Activated T-helper 9 cell treated with anti-CD3 and anti-CD28 coated beads, Interleukin-2, amount 50 U/mL, for 16 hours (primary cell): ENCODE results near the gene PVRIG.
"Not testable (repeated sequence)": the region's sequence is repeated elsewhere in the genome, so short reads cannot be mapped to it uniquely, and the experiment has no call there.

Source experiments
- DNase-seq: peaks from one replicate; pipeline ENCODE4 v3.0.0-alpha.2; 2020; ENCODE audit warnings: low read depth

PVRIG gene

GRCh38 chr7:100239975-100240374 is 20.2 kb downstream of the PVRIG start:
- DNase-seq, result not testable (repeated sequence)

GRCh38 chr7:100243385-100243784 is 23.6 kb downstream of the PVRIG start:
- peak; percentile 35 for DNase-seq

GRCh38 chr7:100244988-100245605 is 25.3 kb downstream of the PVRIG start:
- DNase-seq, result not testable (repeated sequence)

GRCh38 chr7:100246121-100246864 is 26.5 kb downstream of the PVRIG start:
- DNase-seq, result not testable (repeated sequence)

- not testable (repeated sequence) for DNase-seq
These were observed 27.1 kb downstream of the PVRIG start for GRCh38 chr7:100246865-100247137.

- DNase-seq, result no peak
These were observed 27.5 kb downstream of the PVRIG start for GRCh38 chr7:100247152-100247757.

- DNase-seq, result no peak
These were observed 28.7 kb downstream of the PVRIG start for GRCh38 chr7:100248483-100248882.

- no peak for DNase-seq
These were observed 37.3 kb downstream of the PVRIG start for GRCh38 chr7:100257017-100257416.

- not testable (repeated sequence) for DNase-seq
These were observed 40.2 kb downstream of the PVRIG start for GRCh38 chr7:100259984-100260383.

- DNase-seq, result not testable (repeated sequence)
These were observed 43.1 kb downstream of the PVRIG start for GRCh38 chr7:100262896-100263295.

GRCh38 chr7:100264223-100264622 is 44.5 kb downstream of the PVRIG start:
- not testable (repeated sequence) for DNase-seq

GRCh38 chr7:100264669-100265165 is 45.0 kb downstream of the PVRIG start:
- DNase-seq, result not testable (repeated sequence)

- DNase-seq, result not testable (repeated sequence)
These were observed 46.1 kb downstream of the PVRIG start for GRCh38 chr7:100265851-100266250.

- DNase-seq, result no peak
These were observed 47.0 kb downstream of the PVRIG start for GRCh38 chr7:100266576-100267354.

GRCh38 chr7:100267648-100268047 is 47.9 kb downstream of the PVRIG start:
- DNase-seq, result no peak

- DNase-seq, result not testable (repeated sequence)
These were observed 49.1 kb downstream of the PVRIG start for GRCh38 chr7:100268882-100269281.

- DNase-seq, result not testable (repeated sequence)
These were observed 49.7 kb downstream of the PVRIG start for GRCh38 chr7:100269306-100270045.

- not testable (repeated sequence) for DNase-seq
These were observed 50.5 kb downstream of the PVRIG start for GRCh38 chr7:100270046-100270918.
